Right ventricle myocardium superior (tissue), 1 donor: ENCODE results near the gene IL15RA. TPM values are rescaled to one million over a fixed set of nuclear protein-coding genes. Genes with fewer than 3 reads are reported as not detected.

Experiments
- ATAC-seq: fragments of 200-7000 bp; cut with Tn5 transposase; one replicate; pipeline ENCODE4 v1.9.1; 2020; ENCODE audit warnings: mild to moderate bottlenecking; ENCODE audit not compliant: poor library complexity
- DNase-seq: peaks from one replicate; pipeline ENCODE4 v3.0.0-alpha.2; 2020
- intact Hi-C: fragments of 100-400 bp; cut with DNase I; formaldehyde crosslinking; loops from one replicate; pipeline ENCODE4 v1.11.2; 2022
- long read RNA-seq: library from polyadenylated mRNA; unstranded; transcript quantifications from one replicate; pipeline ENCODE4 v2.0.0, GENCODE V29; 2021
- total RNA-seq: library from RNA; stranded (reverse); fragmentation: NEBNext Ultra II Directional; extraction: Animal tissue kit (Norgen Biotek cat#: 25700); gene quantifications from one replicate; pipeline ENCODE4 v1.2.1, GENCODE V29; 2021
- donor health status: DM: no; HTN: yes; CAD: no; lungs with severe emphysema.

Gene IL15RA
- total RNA-seq, result 8.2 TPM
- long read RNA-seq, partial matches to known transcripts, result 1 of 18 reads
- long read RNA-seq, other reads (novel, unspliced or antisense), result 6 of 18 reads

- peak; percentile 83 for DNase-seq
- intact Hi-C loops, result no loop called here
Measured at GRCh38 chr10:5977471-5978229, at the start of gene IL15RA. TSS of gene IL15RA (minus strand) at chr10:5977543. CDS start at chr10:5977492, 51 bp downstream.

GRCh38 chr10:6025683-6026255 lies 48.4 kb upstream of the IL15RA start:
- intact Hi-C loops, result no loop called here
- no peak for DNase-seq

More at GRCh38 chr10:5977471-5978229, at the start of gene IL15RA:
- peak; percentile 72 for ATAC-seq

GRCh38 chr10:6024334-6024682 lies 47.0 kb upstream of the IL15RA start:
- no peak for ATAC-seq
- intact Hi-C loops, result no loop called here
- DNase-seq, result no peak

More at GRCh38 chr10:6025683-6026255, 48.4 kb upstream of the IL15RA start:
- no peak for ATAC-seq

- ATAC-seq (no peak), DNase-seq (no peak)
- intact Hi-C loops, result no loop called here
Measured at GRCh38 chr10:6023661-6024333, 46.5 kb upstream of the IL15RA start.

GRCh38 chr10:6022660-6023059 lies 45.3 kb upstream of the IL15RA start:
- no peak for DNase-seq
- intact Hi-C loops, result no loop called here
- ATAC-seq, result peak; percentile 48

- peak; percentile 21 for ATAC-seq
- intact Hi-C loops, result no loop called here
- DNase-seq, result peak; percentile 62
Measured at GRCh38 chr10:6020826-6021225, 43.5 kb upstream of the IL15RA start.

GRCh38 chr10:6019796-6020195 lies 42.5 kb upstream of the IL15RA start:
- DNase-seq (no peak), ATAC-seq (no peak)
- intact Hi-C loops, result loop anchor here (5.0 kb wide), 1 partner anchor 383 kb away; no protein-coding TSS in a partner anchor

GRCh38 chr10:6019010-6019782 lies 41.9 kb upstream of the IL15RA start:
- ATAC-seq (no peak), DNase-seq (no peak)
- intact Hi-C loops, result loop anchor here (5.0 kb wide), 1 partner anchor 383 kb away; no protein-coding TSS in a partner anchor

GRCh38 chr10:6018422-6018821 lies 41.1 kb upstream of the IL15RA start:
- DNase-seq, result peak; percentile 68
- intact Hi-C loops, result loop anchor here (5.0 kb wide), 1 partner anchor 384 kb away; no protein-coding TSS in a partner anchor
- peak; percentile 62 for ATAC-seq

- ATAC-seq, result no peak
Measured at GRCh38 chr10:6017781-6018354, 40.5 kb upstream of the IL15RA start.

GRCh38 chr10:6014241-6014761 lies 37.0 kb upstream of the IL15RA start:
- intact Hi-C loops, result loop anchor here (5.0 kb wide), 1 partner anchor 68 kb away; no protein-coding TSS in a partner anchor
- DNase-seq (no peak), ATAC-seq (peak; percentile 61)

More at GRCh38 chr10:6017781-6018354, 40.5 kb upstream of the IL15RA start:
- no peak for DNase-seq
- intact Hi-C loops, result loop anchor here (5.0 kb wide), 1 partner anchor 384 kb away; no protein-coding TSS in a partner anchor

- no peak for DNase-seq
- no peak for ATAC-seq
- intact Hi-C loops, result loop anchor here (5.0 kb wide), 1 partner anchor 69 kb away; no protein-coding TSS in a partner anchor
Measured at GRCh38 chr10:6013413-6014192, 36.3 kb upstream of the IL15RA start.

GRCh38 chr10:6012121-6012905 lies 35.0 kb upstream of the IL15RA start:
- DNase-seq (no peak), ATAC-seq (no peak)
- intact Hi-C loops, result loop anchor here (5.0 kb wide), 1 partner anchor 70 kb away; no protein-coding TSS in a partner anchor

- ATAC-seq (no peak), DNase-seq (no peak)
- intact Hi-C loops, result loop anchor here (5.0 kb wide), 1 partner anchor 71 kb away; no protein-coding TSS in a partner anchor
Measured at GRCh38 chr10:6011558-6011957, 34.2 kb upstream of the IL15RA start.

GRCh38 chr10:6010569-6010968 lies 33.2 kb upstream of the IL15RA start:
- intact Hi-C loops, result loop anchor here (5.0 kb wide), 1 partner anchor 72 kb away; no protein-coding TSS in a partner anchor
- DNase-seq (no peak), ATAC-seq (no peak)

GRCh38 chr10:6009961-6010360 lies 32.6 kb upstream of the IL15RA start:
- DNase-seq (no peak), ATAC-seq (no peak)
- intact Hi-C loops, result loop anchor here (5.0 kb wide), 1 partner anchor 72 kb away; no protein-coding TSS in a partner anchor
